ENCODE measurements around the gene SPDYC.

GRCh38 chr11:65156926-65157325, 13.1 kb upstream of the SPDYC start:
- TF ChIP-seq GATA3 (IDR thresholded peaks at IDR 0.05; ENCODE audit: low read depth, low read length) (no peak), GATA2 (IDR thresholded peaks at IDR 0.05; ENCODE audit: low read depth, low read length) (no peak)

Data from SH-SY5Y (cell line).